H9 (cell line): ENCODE results near the gene MMS19. TPM values are rescaled to one million over a fixed set of nuclear protein-coding genes. Genes with fewer than 3 reads are reported as not detected.

Experiments
- DNase-seq: peaks from one replicate; pipeline ENCODE4 v3.0.0-alpha.2; 2017
- H2AFZ ChIP-seq: one replicate; pipeline ENCODE4 v1.6.1; 2013; ENCODE audit warnings: mild to moderate bottlenecking, low read length, control low read depth, moderate library complexity
- H2AK5ac ChIP-seq: 2 replicates; pipeline ENCODE4 v1.6.1; 2013; ENCODE audit warnings: low read length, control low read depth, mixed read lengths; ENCODE audit not compliant: insufficient read length
- H2BK120ac ChIP-seq: one replicate; pipeline ENCODE4 v1.6.1; 2013; ENCODE audit warnings: low read depth, mild to moderate bottlenecking, low read length, control low read depth, inconsistent platforms; ENCODE audit not compliant: poor library complexity, severe bottlenecking
- H2BK12ac ChIP-seq: 2 replicates; pipeline ENCODE4 v1.6.1; 2013; ENCODE audit warnings: low read length, control low read depth, mixed read lengths, low read depth; ENCODE audit not compliant: insufficient read length
- H2BK15ac ChIP-seq: 2 replicates; pipeline ENCODE4 v1.6.1; 2013; ENCODE audit warnings: low read depth, low read length, control low read depth
- H2BK20ac ChIP-seq: one replicate; pipeline ENCODE4 v1.6.1; 2013; ENCODE audit warnings: low read depth, mild to moderate bottlenecking, low read length, control low read depth, inconsistent platforms; ENCODE audit not compliant: poor library complexity, severe bottlenecking
- H2BK5ac ChIP-seq: 2 replicates; pipeline ENCODE4 v1.6.1; 2013; ENCODE audit warnings: low read length, control low read depth, mixed read lengths; ENCODE audit not compliant: insufficient read length
- H3K14ac ChIP-seq: 2 replicates; pipeline ENCODE4 v1.6.1; 2013; ENCODE audit warnings: low read length, control low read depth; ENCODE audit not compliant: insufficient read depth
- H3K18ac ChIP-seq: 2 replicates; pipeline ENCODE4 v1.6.1; 2013; ENCODE audit warnings: low read depth, mild to moderate bottlenecking, mixed read lengths, low read length, control low read depth; ENCODE audit not compliant: insufficient read length
- H3K23ac ChIP-seq: 2 replicates; pipeline ENCODE4 v1.6.1; 2013; ENCODE audit warnings: low read length, control low read depth, mixed read lengths, low read depth; ENCODE audit not compliant: insufficient read length
- H3K23me2 ChIP-seq: 2 replicates; pipeline ENCODE4 v1.6.1; 2013; ENCODE audit warnings: low read depth, mild to moderate bottlenecking, mixed read lengths, low read length, control low read depth; ENCODE audit not compliant: insufficient read length, poor library complexity, severe bottlenecking
- H3K27ac ChIP-seq: 2 replicates; pipeline ENCODE4 v1.5.1; 2013; ENCODE audit warnings: low read length, control low read depth, mixed read lengths, low read depth; ENCODE audit not compliant: insufficient read length
- H3K27me3 ChIP-seq: 2 replicates; pipeline ENCODE4 v1.6.1; 2013; ENCODE audit warnings: low read length, control low read depth, inconsistent platforms; ENCODE audit not compliant: insufficient read depth
- H3K4ac ChIP-seq: 2 replicates; pipeline ENCODE4 v1.6.1; 2013; ENCODE audit warnings: low read depth, mild to moderate bottlenecking, control low read depth, inconsistent platforms, low read length, moderate library complexity
- H3K4me1 ChIP-seq: 2 replicates; pipeline ENCODE4 v1.6.1; 2013; ENCODE audit warnings: low read length, control low read depth, inconsistent platforms; ENCODE audit not compliant: insufficient read depth
- H3K4me2 ChIP-seq: 2 replicates; pipeline ENCODE4 v1.6.1; 2013; ENCODE audit warnings: low read length, control low read depth, mixed read lengths; ENCODE audit not compliant: insufficient read length, insufficient read depth
- H3K56ac ChIP-seq: 2 replicates; pipeline ENCODE4 v1.6.1; 2013; ENCODE audit warnings: low read depth, mild to moderate bottlenecking, mixed read lengths, low read length, control low read depth; ENCODE audit not compliant: insufficient read length
- H3K79me1 ChIP-seq: 2 replicates; pipeline ENCODE4 v1.6.1; 2013; ENCODE audit warnings: low read depth, mild to moderate bottlenecking, moderate library complexity, low read length, control low read depth, inconsistent platforms; ENCODE audit not compliant: insufficient read depth, poor library complexity, severe bottlenecking
- H3K79me2 ChIP-seq: 2 replicates; pipeline ENCODE4 v1.6.1; 2013; ENCODE audit warnings: low read length, control low read depth, inconsistent platforms; ENCODE audit not compliant: insufficient read depth
- H3K9ac ChIP-seq: 2 replicates; pipeline ENCODE4 v1.6.1; 2013; ENCODE audit warnings: low read length, control low read depth, mixed read lengths; ENCODE audit not compliant: insufficient read length; ENCODE audit errors: extremely low read depth
- H3K9me3 ChIP-seq: one replicate; pipeline ENCODE4 v1.6.1; 2013; ENCODE audit warnings: low read depth, low read length, inconsistent platforms; ENCODE audit not compliant: control insufficient read depth
- H3T11ph ChIP-seq: one replicate; pipeline ENCODE4 v1.6.1; 2013; ENCODE audit warnings: mild to moderate bottlenecking, low read length, control low read depth, inconsistent platforms
- H4K20me1 ChIP-seq: one replicate; pipeline ENCODE4 v1.6.1; 2013; ENCODE audit not compliant: control insufficient read depth, insufficient read length, insufficient read depth
- H4K5ac ChIP-seq: 2 replicates; pipeline ENCODE4 v1.6.1; 2013; ENCODE audit warnings: low read depth, mild to moderate bottlenecking, mixed read lengths, low read length, control low read depth; ENCODE audit not compliant: insufficient read length
- H4K8ac ChIP-seq: replicated peaks from 2 replicates; pipeline ENCODE4 v1.6.1; 2013; ENCODE audit warnings: low read length, control low read depth, mixed read lengths, low read depth; ENCODE audit not compliant: insufficient read length
- H4K91ac ChIP-seq: 2 replicates; pipeline ENCODE4 v1.6.1; 2013; ENCODE audit warnings: low read depth, mild to moderate bottlenecking, moderate library complexity, mixed read lengths, low read length, control low read depth; ENCODE audit not compliant: insufficient read length
- H3K27ac Mint-ChIP-seq, 3 experiments: 2 replicates in 2 of 3; 3 replicates in 1 of 3; pipeline ENCODE4 v1.8.0; 2020 to 2021; ENCODE audit warnings: mixed read lengths in 3 of 3, mild to moderate bottlenecking in 1 of 3, moderate library complexity in 1 of 3
- H3K27me3 Mint-ChIP-seq: 2 replicates; pipeline ENCODE4 v1.8.0; 2021; ENCODE audit warnings: low read depth, mild to moderate bottlenecking, moderate library complexity, mixed read lengths
- H3K36me3 Mint-ChIP-seq, 3 experiments: 2 replicates in 2 of 3; 3 replicates in 1 of 3; pipeline ENCODE4 v1.8.0; 2020 to 2021; ENCODE audit warnings: low read depth in 3 of 3, mixed read lengths in 3 of 3; ENCODE audit not compliant: insufficient read depth in 1 of 3
- H3K4me1 Mint-ChIP-seq, 2 experiments: 2 replicates each; pipeline ENCODE4 v1.8.0; 2020; ENCODE audit warnings: mixed read lengths in 2 of 2
- H3K4me3 Mint-ChIP-seq, 2 experiments: 2 replicates in 1 of 2; 3 replicates in 1 of 2; pipeline ENCODE4 v1.8.0; 2020 to 2021; ENCODE audit warnings: mild to moderate bottlenecking in 2 of 2, mixed read lengths in 2 of 2, moderate library complexity in 1 of 2
- H3K9me3 Mint-ChIP-seq, 2 experiments: 2 replicates in 1 of 2; 3 replicates in 1 of 2; pipeline ENCODE4 v1.8.0; 2020; ENCODE audit warnings: mild to moderate bottlenecking in 2 of 2, mixed read lengths in 2 of 2, moderate library complexity in 1 of 2
- WGBS: extraction: QIAGEN DNeasy Blood & Tissue Kit; methylation state at CpG from one replicate; pipeline ENCODE4 v1.1.7; 2013; ENCODE audit warnings: missing lambda C conversion rate, low lambda C conversion rate, mixed read lengths; ENCODE audit not compliant: insufficient read length; ENCODE audit errors: extremely low coverage; 5-methylcytosine and 5-hydroxymethylcytosine counted together
- total RNA-seq: library from RNA; stranded (reverse); gene quantifications from 2 replicates; pipeline ENCODE4 v1.2.1, GENCODE V29; 2021
- TF ChIP-seq, protein P1 (sequence below): fragments of 200-600 bp; sonication (generic); conservative IDR thresholded peaks from 3 replicates; pipeline ENCODE4 v1.8.0; 2021; ENCODE audit warnings: antibody characterized with exemption, mild to moderate bottlenecking

Gene MMS19
- total RNA-seq, 1 experiment from 2014 or later: 102 TPM

DNA sequence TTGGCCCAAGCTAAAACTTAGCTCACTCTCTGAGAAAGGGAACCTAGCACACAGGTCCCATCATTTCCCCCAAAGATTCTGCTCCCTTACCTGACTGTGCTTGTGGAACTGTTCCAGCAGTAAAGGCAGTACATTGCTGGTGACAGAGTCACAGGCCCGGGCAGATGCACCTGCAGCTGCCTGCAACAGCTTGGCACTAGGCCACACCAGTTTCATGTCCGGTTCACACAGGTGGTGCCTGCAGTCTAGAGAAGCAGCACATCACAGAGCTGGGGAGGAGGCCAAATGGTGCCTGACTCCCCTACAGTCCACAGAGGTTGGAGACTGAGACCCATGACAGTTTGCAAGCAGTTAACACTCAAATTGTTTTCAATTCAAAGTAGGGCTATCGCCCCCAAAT lies 30.1 kb downstream of the MMS19 start:
- H2BK15ac ChIP-seq: no peak overlapping the region
- H3T11ph ChIP-seq: no peak overlapping the region
- no peak overlapping the region for H2AK5ac ChIP-seq
- no CpG with 5 or more reads among the region's 3 CpGs for WGBS
- H3K4me1 Mint-ChIP-seq: no peaks in the 10 kb centered on the region
- H4K5ac ChIP-seq: no peak overlapping the region
- H3K79me2 ChIP-seq: no peaks in the 10 kb centered on the region
- no peaks in the 10 kb centered on the region for H3K23me2 ChIP-seq
- H3K4me3 Mint-ChIP-seq: no peak overlapping the region
- no peak overlapping the region for H2BK5ac ChIP-seq
- DNase-seq: no peak
- H3K14ac ChIP-seq: no peak overlapping the region
- H3K36me3 Mint-ChIP-seq: peaks cover 17 to 80% (median 56%) of the 10 kb centered on the region in 3 experiments; a peak in 6 of 7 replicates
- no peak overlapping the region for H3K27ac Mint-ChIP-seq
- no peak overlapping the region for H3K9ac ChIP-seq
- H3K4me1 ChIP-seq: no peaks in the 10 kb centered on the region
- no peaks in the 10 kb centered on the region for H3K27me3 ChIP-seq
- no peaks in the 10 kb centered on the region for H3K9me3 Mint-ChIP-seq
- H3K79me1 ChIP-seq: no peaks in the 10 kb centered on the region
- no peak overlapping the region for H3K18ac ChIP-seq
- no peak overlapping the region for H3K27ac ChIP-seq
- no peak overlapping the region for H3K4ac ChIP-seq
- H4K20me1 ChIP-seq: no peaks in the 10 kb centered on the region
- H3K4me2 ChIP-seq: no peak overlapping the region
- H3K27me3 Mint-ChIP-seq: no peaks in the 10 kb centered on the region
- H3K9me3 ChIP-seq: no peaks in the 10 kb centered on the region
- H3K23ac ChIP-seq: no peak overlapping the region
- H3K56ac ChIP-seq: no peak overlapping the region
- H2AFZ ChIP-seq: no peak overlapping the region
- no peak overlapping the region for H4K91ac ChIP-seq
- H2BK20ac ChIP-seq: no peak overlapping the region
- H2BK120ac ChIP-seq: no peak overlapping the region
- TF ChIP-seq, protein P1, sequence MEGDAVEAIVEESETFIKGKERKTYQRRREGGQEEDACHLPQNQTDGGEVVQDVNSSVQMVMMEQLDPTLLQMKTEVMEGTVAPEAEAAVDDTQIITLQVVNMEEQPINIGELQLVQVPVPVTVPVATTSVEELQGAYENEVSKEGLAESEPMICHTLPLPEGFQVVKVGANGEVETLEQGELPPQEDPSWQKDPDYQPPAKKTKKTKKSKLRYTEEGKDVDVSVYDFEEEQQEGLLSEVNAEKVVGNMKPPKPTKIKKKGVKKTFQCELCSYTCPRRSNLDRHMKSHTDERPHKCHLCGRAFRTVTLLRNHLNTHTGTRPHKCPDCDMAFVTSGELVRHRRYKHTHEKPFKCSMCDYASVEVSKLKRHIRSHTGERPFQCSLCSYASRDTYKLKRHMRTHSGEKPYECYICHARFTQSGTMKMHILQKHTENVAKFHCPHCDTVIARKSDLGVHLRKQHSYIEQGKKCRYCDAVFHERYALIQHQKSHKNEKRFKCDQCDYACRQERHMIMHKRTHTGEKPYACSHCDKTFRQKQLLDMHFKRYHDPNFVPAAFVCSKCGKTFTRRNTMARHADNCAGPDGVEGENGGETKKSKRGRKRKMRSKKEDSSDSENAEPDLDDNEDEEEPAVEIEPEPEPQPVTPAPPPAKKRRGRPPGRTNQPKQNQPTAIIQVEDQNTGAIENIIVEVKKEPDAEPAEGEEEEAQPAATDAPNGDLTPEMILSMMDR: no peak
- H2BK12ac ChIP-seq: no peak overlapping the region
- no peak overlapping the region for H4K8ac ChIP-seq
